SK-N-SH (cell line): Measurements from ENCODE around the gene CPT1B. TPM values are rescaled to one million over a fixed set of nuclear protein-coding genes. Genes with fewer than 3 reads are reported as not detected.

Source experiments
- CTCF ChIA-PET: fragments of 300-600, 350-600 bp; formaldehyde crosslinking; extraction: SDS; loops from one replicate; lab custom pipeline; 2021; lab: Yijun Ruan, JAX
- POLR2A ChIA-PET: fragments of 350-600 bp; sonication (Branson Sonifier 250); formaldehyde crosslinking; extraction: SDS; loops from one replicate; lab custom pipeline; 2020; ENCODE audit warnings: antibody characterized with exemption, inconsistent platforms; lab: Yijun Ruan, JAX
- DNase-seq: peaks from one replicate; pipeline ENCODE4 v3.0.0; 2012
- H2AFZ ChIP-seq: fragments of 200-600 bp; sonication (generic); 2 replicates; pipeline ENCODE4 v1.8.1; 2016; ENCODE audit warnings: antibody characterized with exemption, mild to moderate bottlenecking, low read depth
- H3F3A ChIP-seq: fragments of 200-600 bp; sonication (generic); replicated peaks from 2 replicates; pipeline ENCODE3; 2016; ENCODE audit warnings: antibody characterized with exemption, mild to moderate bottlenecking; ENCODE audit not compliant: insufficient read depth
- H3K27ac ChIP-seq, 2 experiments: fragments of 200-500 bp in 1 of 2; fragments of 200-600 bp in 1 of 2; sonication (Bioruptor generic) in 1 of 2; sonication (generic), shearing (Covaris generic) in 1 of 2; 2 replicates each; pipeline versions ENCODE4 v1.5.1 to v1.6.1; 2014 to 2016; ENCODE audit warnings: low read depth in 2 of 2, inconsistent platforms in 1 of 2, low read length in 1 of 2, mild to moderate bottlenecking in 1 of 2, mixed read lengths in 1 of 2
- H3K27me3 ChIP-seq: fragments of 200-600 bp; sonication (generic), shearing (Covaris generic); 2 replicates; pipeline ENCODE4 v1.6.1; 2016; ENCODE audit warnings: mixed run types; ENCODE audit not compliant: insufficient read depth
- H3K36me3 ChIP-seq, 2 experiments: fragments of 200-500 bp in 1 of 2; fragments of 200-600 bp in 1 of 2; sonication (Bioruptor generic) in 1 of 2; sonication (generic) in 1 of 2; replicated peaks in 1 of 2; 2 replicates each; pipeline versions ENCODE3 to v1.5.1; 2014 to 2016; ENCODE audit warnings: low read length in 1 of 2, mild to moderate bottlenecking in 1 of 2; ENCODE audit not compliant: insufficient read depth in 2 of 2, control insufficient read depth in 1 of 2
- H3K4me1 ChIP-seq, 2 experiments: fragments of 200-500 bp in 1 of 2; fragments of 200-600 bp in 1 of 2; sonication (Bioruptor generic) in 1 of 2; sonication (generic), shearing (Covaris generic) in 1 of 2; 2 replicates each; pipeline versions ENCODE4 v1.5.1 to v1.6.1; 2014 to 2016; ENCODE audit warnings: low read depth in 1 of 2, low read length in 1 of 2, mixed run types in 1 of 2; ENCODE audit not compliant: insufficient read depth in 2 of 2, control insufficient read depth in 1 of 2
- H3K4me2 ChIP-seq: fragments of 200-600 bp; sonication (generic), shearing (Covaris generic); 2 replicates; pipeline ENCODE4 v1.6.1; 2017; ENCODE audit warnings: mixed run types
- H3K4me3 ChIP-seq, 2 experiments: fragments of 200-500 bp in 1 of 2; fragments of 200-600 bp in 1 of 2; sonication (Bioruptor generic) in 1 of 2; sonication (generic), shearing (Covaris generic) in 1 of 2; 2 replicates each; pipeline versions ENCODE4 v1.5.1 to v1.8.1; 2014 to 2016; ENCODE audit warnings: low read depth in 2 of 2, inconsistent platforms in 1 of 2, low read length in 1 of 2, mild to moderate bottlenecking in 1 of 2, mixed read lengths in 1 of 2, moderate library complexity in 1 of 2
- H3K79me2 ChIP-seq: fragments of 200-600 bp; sonication (generic); 2 replicates; pipeline ENCODE4 v1.8.1; 2017; ENCODE audit warnings: mild to moderate bottlenecking; ENCODE audit not compliant: insufficient read depth
- H3K9ac ChIP-seq: fragments of 200-600 bp; sonication (generic); 2 replicates; pipeline ENCODE4 v1.6.1; 2017; ENCODE audit warnings: mixed run types
- H3K9me2 ChIP-seq: fragments of 200-600 bp; sonication (generic); 2 replicates; pipeline ENCODE4 v1.6.1; 2017; ENCODE audit warnings: mixed run types
- H3K9me3 ChIP-seq: fragments of 200-600 bp; sonication (generic); 2 replicates; pipeline ENCODE4 v1.6.1; 2017; ENCODE audit warnings: mixed run types, mild to moderate bottlenecking, moderate library complexity
- H4K20me1 ChIP-seq: fragments of 200-600 bp; sonication (generic); 2 replicates; pipeline ENCODE4 v1.6.1; 2017; ENCODE audit warnings: mild to moderate bottlenecking, mixed run types; ENCODE audit not compliant: insufficient read depth
- GABPA ChIP-seq: IDR thresholded peaks from 2 replicates; pipeline ENCODE4 v1.4.0; 2012; ENCODE audit warnings: low read depth, mild to moderate bottlenecking
- NFIC ChIP-seq: IDR thresholded peaks from 2 replicates; pipeline ENCODE4 v1.4.0; 2012; ENCODE audit warnings: borderline replicate concordance
- POLR2AphosphoS5 ChIP-seq: IDR thresholded peaks from 2 replicates; pipeline ENCODE4 v1.6.1; 2012; ENCODE audit warnings: low read depth, low read length
- RAD21 ChIP-seq: IDR thresholded peaks from 2 replicates; pipeline ENCODE4 v1.6.1; 2012; ENCODE audit warnings: mild to moderate bottlenecking, low read length
- RFX5 ChIP-seq: IDR thresholded peaks from 2 replicates; pipeline ENCODE4 v1.6.1; 2012; ENCODE audit warnings: mild to moderate bottlenecking, improper control_type of control experiment, low read length
- SIN3A ChIP-seq: IDR thresholded peaks from 2 replicates; pipeline ENCODE4 v1.6.1; 2012; ENCODE audit warnings: low read depth, mild to moderate bottlenecking, low read length, moderate library complexity, borderline replicate concordance
- SMC3 ChIP-seq: IDR thresholded peaks from 2 replicates; pipeline ENCODE4 v1.6.1; 2012; ENCODE audit warnings: low read depth, low read length, improper control_type of control experiment
- TCF12 ChIP-seq: IDR thresholded peaks from 2 replicates; pipeline ENCODE4 v1.4.0; 2012
- USF2 ChIP-seq: fragments of 150-350 bp; IDR thresholded peaks from 2 replicates; pipeline ENCODE4 v1.6.1; 2017; ENCODE audit warnings: antibody characterized with exemption, low read length, low read depth, borderline replicate concordance
- YY1 ChIP-seq: IDR thresholded peaks from 2 replicates; pipeline ENCODE4 v1.4.0; 2012; ENCODE audit warnings: low read depth, mild to moderate bottlenecking
- ZBTB33 ChIP-seq: IDR thresholded peaks from 2 replicates; pipeline ENCODE4 v1.4.0; 2012; ENCODE audit warnings: low read depth, borderline replicate concordance
- WGBS: methylation state at CpG from one replicate; pipeline ENCODE4 v1.1.6; 2017; ENCODE audit warnings: low lambda C conversion rate; 5-methylcytosine and 5-hydroxymethylcytosine counted together
- polyA plus RNA-seq, 3 experiments: library from polyadenylated mRNA; depleted of rRNA; stranded (reverse); fragments of >200 nt; gene quantifications; 2 replicates each; pipeline ENCODE4 v1.2.3, GENCODE V29; 2012
- TF ChIP-seq, protein P1 (sequence below): fragments of 200-600 bp; sonication (generic); IDR thresholded peaks from 2 replicates; pipeline ENCODE4 v1.6.1; 2017; ENCODE audit warnings: antibody characterized with exemption, mild to moderate bottlenecking, moderate library complexity

Gene CPT1B
- polyA plus RNA-seq, 1 of the 3 experiments (the other 2 are of a cell fraction), result 33.2 TPM

DNA sequence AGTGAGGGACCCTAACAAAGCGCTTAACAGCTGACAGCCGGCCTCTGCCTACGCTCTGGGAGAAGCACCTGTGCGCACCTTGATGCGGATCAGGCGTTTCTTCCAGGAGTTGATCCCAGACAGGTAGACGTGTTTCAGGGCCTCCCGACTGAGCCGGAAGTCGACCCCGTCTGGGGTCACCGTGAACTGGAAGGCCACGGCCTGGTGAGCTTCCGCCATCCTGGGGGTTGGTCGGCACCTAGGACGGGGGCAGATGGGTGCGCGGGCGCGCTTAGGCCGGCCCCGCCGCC, 585 bp downstream of the CPT1B start (continued):
- TF ChIP-seq RFX5, result no peak
- no peak for TF ChIP-seq YY1
- TF ChIP-seq GABPA, result no peak
- no peak for TF ChIP-seq USF2
- no peak for TF ChIP-seq TCF12
- TF ChIP-seq SIN3A, result no peak
- no peak for TF ChIP-seq POLR2AphosphoS5
- TF ChIP-seq ZBTB33, result no peak
- TF ChIP-seq RAD21, result no peak

GRCh38 chr22:50576806-50577696, 1.2 kb downstream of the CPT1B start:
- ChIA-PET POLR2A (no interaction called here), CTCF (interaction anchor here (1.0 to 9.0 kb wide), 5 partner anchors 12 to 60 kb away, joined by 3 to 73 read pairs (median 4); partner anchors contain the start of gene SYCE3)
- DNase-seq, result no peak
- Histone ChIP-seq H3K9me3 (no peaks in the 10 kb centered on the region), H3K9ac (no peak overlapping the region), H3K27ac (no peak overlapping the region), H3F3A (no peaks in the 10 kb centered on the region), H3K27me3 (no peaks in the 10 kb centered on the region), H3K9me2 (no peaks in the 10 kb centered on the region), H3K4me3 (no peak overlapping the region), H3K4me2 (no peak overlapping the region), H3K79me2 (peaks cover 13% of the 10 kb centered on the region; the same call in 1 of the 2 replicates), H2AFZ (no peak overlapping the region), H4K20me1 (no peaks in the 10 kb centered on the region), H3K36me3 (peaks cover 0 to 56% of the 10 kb centered on the region in 2 experiments)
- 96% methylated on average over 4 of the region's 18 CpGs for WGBS
- TF ChIP-seq TCF12, result no peak
- TF ChIP-seq, all 33 proteins: peak for 0
- peaks cover 0 to 8% of the 10 kb centered on the region in 2 experiments; a peak in 1 of 4 replicates for H3K4me1 ChIP-seq

- Histone ChIP-seq H3K4me1 (peaks cover 0 to under 1% of the 10 kb centered on the region in 2 experiments; a peak in 1 of 4 replicates), H3K4me2 (no peak overlapping the region), H3K9ac (no peak overlapping the region), H4K20me1 (no peaks in the 10 kb centered on the region), H2AFZ (no peak overlapping the region), H3K9me2 (no peaks in the 10 kb centered on the region), H3K36me3 (peaks cover 0 to 66% of the 10 kb centered on the region in 2 experiments), H3K9me3 (no peaks in the 10 kb centered on the region), H3K27me3 (no peaks in the 10 kb centered on the region), H3K4me3 (no peak overlapping the region; a peak in 1 of 4 replicates), H3F3A (no peaks in the 10 kb centered on the region), H3K27ac (no peak overlapping the region), H3K79me2 (peaks cover 3% of the 10 kb centered on the region; the same call in 1 of the 2 replicates)
- WGBS, result 90% methylated on average over 2 of the region's 5 CpGs
- ChIA-PET CTCF (interaction anchor here (1.0 to 9.0 kb wide), 6 partner anchors 11 to 51 kb away, joined by 3 to 73 read pairs (median 4); partner anchors contain the start of genes SCO2 and SYCE3), POLR2A (interaction anchor here (1.2 kb wide), 1 partner anchor 12 kb away, joined by 7 read pairs; no protein-coding TSS in a partner anchor)
- peak; percentile 39; the same call in 1 of the 2 replicates for TF ChIP-seq SMC3
- peak; percentile 63 for TF ChIP-seq RAD21
- TF ChIP-seq, protein P1, sequence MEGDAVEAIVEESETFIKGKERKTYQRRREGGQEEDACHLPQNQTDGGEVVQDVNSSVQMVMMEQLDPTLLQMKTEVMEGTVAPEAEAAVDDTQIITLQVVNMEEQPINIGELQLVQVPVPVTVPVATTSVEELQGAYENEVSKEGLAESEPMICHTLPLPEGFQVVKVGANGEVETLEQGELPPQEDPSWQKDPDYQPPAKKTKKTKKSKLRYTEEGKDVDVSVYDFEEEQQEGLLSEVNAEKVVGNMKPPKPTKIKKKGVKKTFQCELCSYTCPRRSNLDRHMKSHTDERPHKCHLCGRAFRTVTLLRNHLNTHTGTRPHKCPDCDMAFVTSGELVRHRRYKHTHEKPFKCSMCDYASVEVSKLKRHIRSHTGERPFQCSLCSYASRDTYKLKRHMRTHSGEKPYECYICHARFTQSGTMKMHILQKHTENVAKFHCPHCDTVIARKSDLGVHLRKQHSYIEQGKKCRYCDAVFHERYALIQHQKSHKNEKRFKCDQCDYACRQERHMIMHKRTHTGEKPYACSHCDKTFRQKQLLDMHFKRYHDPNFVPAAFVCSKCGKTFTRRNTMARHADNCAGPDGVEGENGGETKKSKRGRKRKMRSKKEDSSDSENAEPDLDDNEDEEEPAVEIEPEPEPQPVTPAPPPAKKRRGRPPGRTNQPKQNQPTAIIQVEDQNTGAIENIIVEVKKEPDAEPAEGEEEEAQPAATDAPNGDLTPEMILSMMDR, result peak; percentile 42
- no peak for TF ChIP-seq NFIC
- DNase-seq, result peak; percentile 64
Observed at GRCh38 chr22:50576070-50576469, 2.2 kb downstream of the CPT1B start.
